GM12878 (cell line): ENCODE data around the gene SMOC2. TPM values are rescaled to one million over a fixed set of nuclear protein-coding genes. Genes with fewer than 3 reads are reported as not detected.

Experiments
- ATAC-seq: fragments of 200-7000 bp; cut with Tn5 transposase; 3 replicates; pipeline ENCODE4 v1.9.1; 2020; ENCODE audit warnings: mild to moderate bottlenecking, moderate library complexity
- BruUV-seq: library from RNA; stranded (reverse); fragments of 400-500 nt; replicated peaks from 2 replicates; lab custom pipeline; 2021; lab: Mats Ljungman, UMichigan
- CTCF ChIA-PET: fragments of 300-600 bp; sonication (Branson Sonifier 250); formaldehyde crosslinking; extraction: SDS; loops from one replicate; lab custom pipeline; 2021; ENCODE audit warnings: inconsistent platforms; lab: Yijun Ruan, JAX
- POLR2A ChIA-PET: fragments of 350-600 bp; formaldehyde crosslinking; extraction: SDS; loops from one replicate; lab custom pipeline; 2021; ENCODE audit warnings: inconsistent platforms; lab: Charles Lee
- RAD21 ChIA-PET: fragments of 300-600 bp; sonication (Branson Sonifier 250); formaldehyde crosslinking; loops from one replicate; lab custom pipeline; 2023; ENCODE audit warnings: antibody characterized with exemption; ENCODE audit not compliant: unreplicated experiment; lab: Charles Lee
- SMC1A ChIA-PET: fragments of 300-600 bp; sonication (Branson Sonifier 250); formaldehyde crosslinking; loops from one replicate; lab custom pipeline; 2023; ENCODE audit not compliant: unreplicated experiment, uncharacterized antibody; lab: Charles Lee
- DNase-seq: peaks from one replicate; pipeline ENCODE4 v3.0.0-alpha.2; 2011; ENCODE audit warnings: low read depth, low spot score
- FAIRE-seq: peaks from 3 replicates; lab custom pipeline; 2011; peaks lifted over from hg19 to GRCh38; lab: Jason Lieb, UNC
- H2AFZ ChIP-seq: 2 replicates; pipeline ENCODE4 v1.6.0; 2011; ENCODE audit warnings: low read depth, low read length, control low read depth; ENCODE audit not compliant: control insufficient read depth
- H3K27ac ChIP-seq: 2 replicates; pipeline ENCODE4 v1.5.1; 2011; ENCODE audit warnings: control low read depth; ENCODE audit not compliant: control insufficient read depth, insufficient read depth
- H3K27me3 ChIP-seq, 2 experiments: replicated peaks in 1 of 2; 2 replicates each; pipeline versions ENCODE4 v1.6.0 to v1.6.1; 2011; ENCODE audit warnings: low read length in 1 of 2; ENCODE audit not compliant: control insufficient read depth in 2 of 2, insufficient read depth in 2 of 2
- H3K36me3 ChIP-seq, 2 experiments: 2 replicates each; pipeline ENCODE4 v1.5.1; 2011; ENCODE audit warnings: low read length in 1 of 2; ENCODE audit not compliant: control insufficient read depth in 2 of 2, insufficient read depth in 2 of 2
- H3K4me1 ChIP-seq: 2 replicates; pipeline ENCODE4 v1.6.1; 2011; ENCODE audit warnings: mild to moderate bottlenecking, low read length, moderate library complexity, mixed read lengths; ENCODE audit not compliant: control insufficient read depth, insufficient read depth
- H3K4me2 ChIP-seq: 2 replicates; pipeline ENCODE4 v1.6.0; 2011; ENCODE audit warnings: control low read depth; ENCODE audit not compliant: control insufficient read depth, insufficient read depth
- H3K4me3 ChIP-seq: fragments of 200-600 bp; sonication (generic); 2 replicates; pipeline ENCODE4 v1.5.1; 2016
- H3K79me2 ChIP-seq: 2 replicates; pipeline ENCODE4 v1.6.0; 2011; ENCODE audit warnings: low read length; ENCODE audit not compliant: control insufficient read depth, insufficient read depth
- H3K9ac ChIP-seq: 2 replicates; pipeline ENCODE4 v1.8.0; 2011; ENCODE audit warnings: low read length, control low read depth, mixed read lengths; ENCODE audit not compliant: control insufficient read depth, insufficient read depth
- H3K9me3 ChIP-seq: replicated peaks from 3 replicates; pipeline ENCODE4 v1.5.1; 2011; ENCODE audit warnings: mild to moderate bottlenecking, low read length; ENCODE audit not compliant: control insufficient read depth, insufficient read depth
- H4K20me1 ChIP-seq: 2 replicates; pipeline ENCODE4 v1.6.0; 2011; ENCODE audit not compliant: control insufficient read depth, insufficient read depth
- CHD1 ChIP-seq: IDR thresholded peaks from 2 replicates; pipeline ENCODE4 v1.6.1; 2012; ENCODE audit warnings: low read depth, low read length, improper control_type of control experiment
- EGR1 ChIP-seq, 2 experiments: IDR thresholded peaks; 1 replicate in 1 of 2; 2 replicates in 1 of 2; pipeline ENCODE4 v1.6.1; 2011 to 2012; ENCODE audit warnings: low read depth in 2 of 2, low read length in 2 of 2, borderline replicate concordance in 1 of 2, mild to moderate bottlenecking in 1 of 2, moderate library complexity in 1 of 2
- HDAC6 ChIP-seq: fragments of 200-600 bp; sonication (generic); IDR thresholded peaks from one replicate; pipeline ENCODE4 v1.8.0; 2017; ENCODE audit warnings: antibody characterized with exemption; ENCODE audit not compliant: unreplicated experiment
- KAT2A ChIP-seq: conservative IDR thresholded peaks from 2 replicates; pipeline ENCODE4 v1.6.1; 2011; ENCODE audit warnings: low read depth, low read length; ENCODE audit not compliant: control insufficient read depth
- MTA3 ChIP-seq: IDR thresholded peaks from 2 replicates; pipeline ENCODE4 v1.6.1; 2012; ENCODE audit warnings: low read length, inconsistent platforms, borderline replicate concordance
- NFYB ChIP-seq: IDR thresholded peaks from 2 replicates; pipeline ENCODE4 v1.6.1; 2011; ENCODE audit warnings: low read depth, mild to moderate bottlenecking, low read length, improper control_type of control experiment, moderate library complexity; ENCODE audit not compliant: insufficient read depth
- NRF1 ChIP-seq: conservative IDR thresholded peaks from 2 replicates; pipeline ENCODE4 v1.6.1; 2011; ENCODE audit warnings: mild to moderate bottlenecking, low read depth, low read length, improper control_type of control experiment
- PAX8 ChIP-seq: fragments of 450-650 bp; IDR thresholded peaks from 2 replicates; pipeline ENCODE4 v1.6.1; 2017; ENCODE audit warnings: mild to moderate bottlenecking, moderate library complexity
- PBX3 ChIP-seq: IDR thresholded peaks from 2 replicates; pipeline ENCODE4 v1.6.1; 2011; ENCODE audit warnings: mild to moderate bottlenecking, low read depth, low read length, moderate library complexity; ENCODE audit not compliant: insufficient replicate concordance
- POLR2A ChIP-seq: IDR thresholded peaks from 2 replicates; pipeline ENCODE4 v1.6.1; 2011; ENCODE audit warnings: low read depth, mild to moderate bottlenecking, low read length
- SMAD1 ChIP-seq: fragments of 450-650 bp; IDR thresholded peaks from 2 replicates; pipeline ENCODE4 v1.6.1; 2018; ENCODE audit warnings: mild to moderate bottlenecking, low read depth; ENCODE audit not compliant: partially characterized antibody
- SUZ12 ChIP-seq: fragments of 200-600 bp; sonication (generic); IDR thresholded peaks from one replicate; pipeline ENCODE4 v1.6.1; 2018; ENCODE audit warnings: antibody characterized with exemption, mild to moderate bottlenecking; ENCODE audit not compliant: unreplicated experiment
- ZBTB33 ChIP-seq: fragments of 450-650 bp; IDR thresholded peaks from 2 replicates; pipeline ENCODE4 v1.6.1; 2017; ENCODE audit warnings: mild to moderate bottlenecking
- ZNF687 ChIP-seq: fragments of 450-650 bp; IDR thresholded peaks from 2 replicates; pipeline ENCODE4 v1.6.1; 2017; ENCODE audit warnings: mild to moderate bottlenecking, moderate library complexity
- WGBS: methylation state at CpG from one replicate; pipeline ENCODE4 v1.1.6; 2016; ENCODE audit warnings: low lambda C conversion rate; ENCODE audit not compliant: insufficient replicate concordance, insufficient coverage; ENCODE audit errors: missing lambda C conversion rate; 5-methylcytosine and 5-hydroxymethylcytosine counted together
- in situ Hi-C: fragments of 300-500 bp; cut with MboI; formaldehyde crosslinking; loops from 9 replicates; pipeline ENCODE4 v1.14.3; 2018; ENCODE audit warnings: mixed read lengths
- intact Hi-C: fragments of 100-400 bp; cut with micrococcal nuclease; formaldehyde crosslinking; loops from one replicate; pipeline ENCODE4 v1.14.2; 2022; ENCODE audit not compliant: unreplicated experiment
- polyA plus RNA-seq, 11 experiments: library from polyadenylated mRNA; depleted of rRNA in 4 of 11; unstranded in 6 of 11; stranded (reverse) in 5 of 11; fragments of >200 nt; fragmentation: Nextera tagmentation in 4 of 11; fragmentation: Illumina TruSeq in 1 of 11; extraction: Ambion mirVana in 4 of 11; extraction: Trizol in 1 of 11; gene quantifications; 1 replicate in 1 of 11; 2 replicates in 10 of 11; pipeline versions ENCODE4 v1.2.1 to v1.2.3, GENCODE V29; 2011 to 2016; ENCODE audit warnings: inconsistent platforms in 2 of 11, missing spikeins in 2 of 11, low read depth in 1 of 11
- total RNA-seq, 4 experiments: library from RNA; depleted of rRNA in 3 of 4; stranded (reverse); fragments of >200 nt in 3 of 4; fragmentation: Illumina TruSeq in 1 of 4; extraction: Trizol in 1 of 4; gene quantifications; 2 replicates each; pipeline versions ENCODE4 v1.2.1 to v1.2.3, GENCODE V29; 2013 to 2021

Gene SMOC2
- total and polyA plus RNA-seq, 10 of the 15 experiments (the other 5 are each of a cell fraction or from before 2014, with no cell fraction given) = 0.10 to 0.12 TPM; not detected in 8

- TF ChIP-seq ZBTB33 = no peak
- TF ChIP-seq KAT2A = no peak
These were observed 92.4 kb downstream of the SMOC2 start (continued) for GRCh38 chr6:168533414-168533813.

GRCh38 chr6:168534265-168534664 lies 93.3 kb downstream of the SMOC2 start:
- no peaks in the 10 kb centered on the region for H4K20me1 ChIP-seq
- in situ Hi-C loops = no loop called here
- no peaks in the 10 kb centered on the region for H3K27me3 ChIP-seq
- ChIA-PET RAD21 (no interaction called here), CTCF (no interaction called here), POLR2A (no interaction called here), SMC1A (no interaction called here)
- no TSS peak for BruUV-seq
- no peak overlapping the region for H3K4me2 ChIP-seq
- no peaks in the 10 kb centered on the region for H3K36me3 ChIP-seq
- H3K9me3 ChIP-seq = no peaks in the 10 kb centered on the region
- no peaks in the 10 kb centered on the region for H3K79me2 ChIP-seq
- no peak overlapping the region for H2AFZ ChIP-seq
- H3K4me3 ChIP-seq = no peak overlapping the region
- DNase-seq (no peak), FAIRE-seq (no peak), ATAC-seq (no peak)
- intact Hi-C loops = no loop called here
- 47% methylated on average over 6 of the region's 6 CpGs for WGBS
- no peak overlapping the region for H3K27ac ChIP-seq
- no peak overlapping the region for H3K9ac ChIP-seq
- H3K4me1 ChIP-seq = no peaks in the 10 kb centered on the region
- TF ChIP-seq NFYB (no peak), HDAC6 (no peak), CHD1 (no peak), SUZ12 (no peak), SMAD1 (no peak), PAX8 (no peak), PBX3 (no peak), ZNF687 (no peak), EGR1 (IDR thresholded peaks at IDR 0.05; ENCODE audit: borderline replicate concordance in 1 of 2, low read depth in 2 of 2, low read length in 2 of 2) (no peak), MTA3 (no peak), POLR2A (no peak), NRF1 (no peak), ZBTB33 (no peak)
